GM19238 (cell line): ENCODE measurements around the gene FAM47E.
"Not testable (repeated sequence)": the region's sequence is repeated elsewhere in the genome, so short reads cannot be mapped to it uniquely, and the experiment has no call there.

Source experiments
- DNase-seq: peaks from one replicate; pipeline ENCODE4 v3.0.0; 2011; ENCODE audit warnings: low spot score; ENCODE audit not compliant: insufficient read length

Gene FAM47E

DNA sequence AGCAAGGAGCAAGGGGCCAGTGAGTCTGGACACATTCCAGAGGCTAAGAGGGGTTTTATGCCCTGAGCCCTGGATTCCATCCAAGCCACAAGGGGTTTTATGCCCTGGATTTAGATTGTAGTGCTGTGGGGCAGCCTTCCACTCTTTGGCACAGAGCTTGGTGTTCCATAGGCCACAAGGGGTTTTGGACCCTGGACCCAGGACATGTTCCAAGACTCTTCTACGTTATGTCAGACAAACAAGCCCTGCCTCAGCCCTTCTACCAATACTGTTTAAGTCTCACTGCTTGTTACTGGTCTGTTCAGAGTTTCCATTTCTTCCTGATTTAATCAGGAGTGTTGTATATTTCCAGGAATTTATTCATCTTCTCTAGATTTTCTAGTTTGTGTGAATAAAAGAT lies 25.1 kb upstream of the FAM47E start:
- no peak for DNase-seq

DNA sequence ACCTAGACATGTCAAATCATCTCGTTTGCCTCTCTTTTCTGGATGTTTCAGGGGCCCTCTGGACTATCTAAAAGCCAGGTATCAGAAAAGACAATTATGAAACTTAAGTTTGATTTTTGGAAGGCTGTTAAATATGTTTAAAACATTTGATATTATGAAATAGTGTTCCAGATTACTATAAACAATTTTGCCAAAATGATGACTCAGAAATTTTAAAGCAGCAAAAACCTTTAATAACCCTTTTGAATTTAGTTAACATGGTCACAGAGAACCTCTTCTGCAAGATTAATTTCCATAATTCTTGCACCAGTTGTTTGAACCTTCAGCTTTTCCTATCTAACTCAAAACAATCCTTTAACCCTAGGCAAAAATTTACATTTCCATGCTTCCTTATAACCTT lies 18.8 kb upstream of the FAM47E start:
- DNase-seq: no peak

DNA sequence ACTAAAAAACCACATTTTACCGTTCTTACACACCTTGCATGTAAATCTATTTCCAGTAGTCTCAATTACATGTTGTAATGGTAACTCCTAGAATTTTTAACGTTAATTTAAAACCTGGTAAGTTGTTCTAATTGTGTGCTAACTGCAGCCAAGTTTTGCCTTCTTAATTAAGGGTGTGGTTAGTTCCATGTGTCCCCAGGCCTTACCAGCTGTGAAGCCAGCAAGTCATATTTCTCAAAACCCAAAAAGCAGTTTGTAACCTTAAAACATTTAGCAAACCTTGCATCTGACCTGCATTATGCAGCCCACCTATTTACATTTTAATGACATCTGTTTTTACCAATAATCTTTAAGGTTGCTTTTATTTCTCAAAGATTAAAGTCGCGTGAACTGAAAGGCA lies 18.4 kb upstream of the FAM47E start:
- no peak for DNase-seq

DNA sequence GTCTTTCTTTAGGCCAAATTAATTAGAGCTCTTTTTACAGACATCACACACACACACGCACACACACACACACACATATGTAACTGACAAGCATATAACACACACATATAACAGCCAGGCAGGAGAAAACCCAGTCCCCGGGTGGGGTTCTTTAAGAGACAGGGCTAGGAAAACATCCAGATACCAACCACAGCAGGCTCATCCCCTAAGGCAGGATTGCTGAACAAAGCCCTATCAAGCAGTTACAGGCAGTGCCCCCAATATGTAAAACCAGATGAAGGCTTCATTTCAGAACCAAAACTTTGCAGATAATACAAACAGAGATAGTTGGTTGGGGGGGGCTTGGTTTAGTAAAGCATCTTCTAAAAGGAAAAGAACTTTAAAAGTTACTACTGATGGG lies 18.0 kb upstream of the FAM47E start:
- no peak for DNase-seq

DNA sequence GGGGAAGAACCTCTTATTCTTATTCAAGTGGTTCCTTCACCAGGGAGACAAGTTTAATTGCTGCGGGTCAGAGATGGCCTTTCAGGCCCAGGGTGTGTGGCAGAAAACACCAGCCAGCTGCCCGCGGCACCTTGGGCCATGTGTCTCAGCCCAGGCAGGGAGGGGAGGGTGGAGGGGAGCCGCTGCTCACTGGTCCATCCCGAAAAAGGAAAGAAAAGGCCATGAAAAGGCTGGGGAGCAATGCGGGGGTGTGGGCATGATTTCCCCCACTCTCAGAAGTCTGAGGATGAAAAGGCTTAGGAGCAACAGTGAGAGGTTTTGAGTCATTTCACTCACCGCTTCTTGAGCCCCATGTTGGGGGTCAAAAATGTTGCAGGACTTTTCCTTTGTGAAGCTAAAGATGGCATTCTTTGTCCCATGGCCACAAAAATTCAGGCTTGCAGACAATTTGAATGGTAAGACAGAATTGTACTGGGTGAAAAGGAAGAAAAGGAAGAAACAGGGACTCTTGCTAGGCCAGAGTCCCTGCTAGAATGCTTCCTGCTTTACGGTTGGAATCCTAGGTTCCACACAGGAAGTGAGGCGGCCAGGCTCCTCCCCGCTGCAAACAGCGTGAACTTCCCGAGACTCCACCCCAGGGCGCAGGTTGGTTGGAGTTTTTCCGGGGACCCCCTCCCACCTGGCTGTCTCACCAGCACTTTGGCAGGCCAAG lies 17.4 kb upstream of the FAM47E start:
- no peak for DNase-seq

DNA sequence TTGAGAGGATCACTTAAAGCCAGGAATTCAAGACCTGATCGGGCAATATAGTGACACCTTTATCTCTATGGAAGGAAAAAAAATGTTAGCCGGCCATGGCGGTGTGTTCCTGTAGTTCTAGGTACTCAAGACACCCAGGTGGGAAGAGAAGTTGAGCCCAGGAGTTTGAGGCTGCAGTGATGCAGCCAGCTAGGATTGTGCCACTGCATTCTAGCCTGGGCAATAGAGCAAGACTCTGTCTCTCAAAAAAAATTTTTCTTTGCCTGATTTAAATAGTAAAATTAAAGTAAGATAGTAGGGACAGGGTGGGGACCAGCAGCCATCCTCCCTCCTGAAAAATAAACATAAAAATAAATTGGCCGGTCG lies 16.9 kb upstream of the FAM47E start:
- DNase-seq: no peak

DNA sequence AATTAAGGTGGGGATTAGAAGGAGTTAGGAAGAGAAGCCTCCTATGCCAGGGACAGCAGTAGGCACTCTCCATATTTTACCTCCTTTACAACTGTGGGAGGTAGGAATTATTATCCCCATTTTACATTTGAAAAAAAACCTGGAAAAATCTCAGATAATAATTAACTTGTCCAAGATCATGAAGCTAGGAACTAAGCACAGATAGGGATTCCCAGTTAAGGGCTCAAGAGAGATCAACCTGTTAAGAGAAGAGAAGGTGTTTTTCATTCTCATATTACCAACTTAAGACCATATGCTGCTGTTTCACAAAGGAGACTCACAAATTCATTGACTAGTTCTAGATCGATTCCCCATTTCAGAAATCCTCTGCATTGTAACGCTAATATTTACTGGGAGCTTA lies 16.1 kb upstream of the FAM47E start:
- DNase-seq: no peak

DNA sequence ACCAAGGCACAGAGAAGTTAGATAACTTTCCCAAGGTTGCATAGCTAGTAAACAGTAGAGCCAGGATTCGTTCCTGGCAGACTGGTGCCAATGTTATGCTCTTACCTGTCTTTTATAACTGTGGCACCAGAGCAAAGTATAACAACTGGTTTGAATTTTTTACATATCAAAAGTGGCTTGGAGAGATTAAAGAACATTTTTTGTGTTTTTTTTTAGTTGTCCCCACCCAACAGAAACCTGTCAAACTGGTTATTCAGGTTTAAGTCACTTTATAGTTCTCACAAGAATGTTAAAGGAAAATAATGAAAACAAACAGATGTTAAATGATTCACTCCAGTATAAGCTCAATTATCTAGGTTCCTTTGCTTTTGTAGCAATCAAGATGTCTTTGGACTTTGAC lies 15.6 kb upstream of the FAM47E start:
- no peak for DNase-seq

DNA sequence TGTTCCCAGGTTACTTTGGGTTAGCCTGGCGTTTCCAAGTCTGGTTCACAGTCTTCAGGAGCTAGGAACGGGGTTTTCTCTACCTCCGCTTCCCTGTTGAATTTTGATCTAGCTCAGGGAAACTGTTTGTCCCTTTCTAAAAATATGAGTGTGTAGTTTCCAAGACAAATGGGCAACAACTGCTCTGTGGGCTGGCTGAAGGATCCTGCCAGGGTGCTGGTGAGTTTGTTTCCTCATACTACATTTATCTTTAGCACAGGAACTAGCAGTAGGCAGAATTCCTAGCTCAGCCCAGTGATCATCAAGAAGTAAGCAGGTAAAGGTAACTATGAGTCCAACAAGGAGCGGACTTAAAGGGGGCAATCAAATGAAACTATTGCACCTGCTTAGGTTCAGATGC lies 13.3 kb upstream of the FAM47E start:
- DNase-seq: no peak

DNA sequence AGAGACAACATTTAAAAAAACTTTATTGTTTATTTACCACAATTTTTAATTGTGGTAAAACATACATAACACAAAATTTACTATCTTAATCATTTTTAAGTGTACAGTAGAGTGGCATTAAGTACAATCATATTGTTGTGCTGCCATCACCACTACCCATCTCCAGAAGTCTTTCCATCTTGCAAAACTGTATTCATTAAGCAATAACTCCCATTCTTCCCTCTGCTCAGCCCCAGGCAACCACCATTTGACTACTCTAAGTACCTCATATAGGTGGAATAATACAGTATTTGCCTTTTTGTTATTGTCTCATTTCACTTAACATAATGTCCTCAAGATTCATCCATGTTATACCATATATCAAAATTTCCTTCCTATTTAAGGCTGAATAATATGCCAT lies 12.8 kb upstream of the FAM47E start:
- no peak for DNase-seq

DNA sequence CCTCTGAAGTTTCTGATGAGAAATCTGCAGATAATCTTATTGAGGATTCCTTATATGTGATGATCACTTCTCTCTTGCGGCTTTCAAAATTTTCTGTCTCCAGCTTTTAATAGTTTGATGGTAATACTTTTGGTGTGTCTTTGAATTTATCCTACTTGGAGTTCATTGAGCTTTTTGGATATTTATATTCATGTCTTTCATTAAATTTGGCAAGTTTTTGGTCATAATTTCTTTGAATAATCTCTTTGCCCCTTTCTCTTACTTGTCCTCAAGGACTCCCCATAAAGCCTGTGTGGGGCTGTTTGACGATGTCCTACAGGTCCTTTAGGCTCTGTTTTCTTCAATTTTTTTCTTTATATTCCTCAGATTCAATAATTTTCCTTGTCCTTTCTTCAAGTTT lies 11.3 kb upstream of the FAM47E start:
- DNase-seq: no peak

DNA sequence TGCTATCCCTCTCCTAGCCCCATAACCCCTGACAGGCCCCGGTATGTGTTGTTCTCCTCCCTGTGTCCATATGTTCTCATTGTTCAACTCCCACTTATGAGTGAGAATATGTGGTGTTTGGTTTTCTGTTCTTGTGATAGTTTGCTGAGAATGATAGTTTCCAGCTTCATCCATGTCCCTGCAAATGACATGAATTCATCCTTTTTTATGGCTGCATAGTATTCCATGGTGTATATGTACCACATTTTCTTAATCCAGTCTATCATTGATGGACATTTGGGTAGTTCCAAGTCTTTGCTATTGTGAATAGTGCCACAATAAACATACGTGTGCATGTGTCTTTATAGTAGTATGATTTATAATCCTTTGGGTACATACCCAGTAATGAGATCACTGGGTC lies 7.6 kb upstream of the FAM47E start:
- DNase-seq: not testable (repeated sequence)

DNA sequence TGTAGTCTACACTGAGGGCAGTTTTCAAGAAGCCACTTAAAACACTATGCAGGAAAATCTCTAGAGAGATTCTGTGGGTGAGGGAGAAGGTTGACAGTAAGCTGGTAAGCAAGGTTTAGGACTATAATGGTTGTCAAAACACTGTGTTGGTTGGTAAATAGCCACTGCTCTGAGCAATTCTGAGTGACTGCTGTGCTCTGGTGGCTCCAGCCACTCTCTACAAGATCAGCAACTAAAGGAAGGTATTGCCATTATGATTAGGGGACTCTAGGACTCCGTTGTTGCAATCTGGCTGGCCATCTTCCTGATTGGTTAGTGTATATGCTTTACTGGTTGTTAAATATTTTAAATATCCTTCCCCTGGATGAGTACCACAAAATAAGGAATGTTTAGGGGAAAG lies 5.5 kb upstream of the FAM47E start:
- no peak for DNase-seq

DNA sequence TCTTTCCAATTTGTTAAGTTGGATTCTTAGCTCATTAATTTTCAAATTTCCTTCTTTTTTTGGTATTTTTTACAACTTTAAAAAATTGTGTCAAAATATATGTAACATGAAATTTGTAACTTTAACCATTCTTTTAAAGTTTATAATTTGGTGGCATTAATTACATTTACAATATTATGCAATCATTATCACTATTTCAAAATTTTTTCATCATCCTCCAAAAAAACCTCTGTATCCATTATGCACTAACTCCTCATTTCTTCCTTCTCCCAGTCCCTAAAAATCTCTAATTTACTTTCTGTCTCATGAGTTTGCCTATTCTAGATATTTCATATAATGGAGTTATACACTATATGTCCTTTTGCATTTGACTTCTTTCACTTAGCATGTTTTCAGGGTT lies 4.7 kb upstream of the FAM47E start:
- DNase-seq: no peak

DNA sequence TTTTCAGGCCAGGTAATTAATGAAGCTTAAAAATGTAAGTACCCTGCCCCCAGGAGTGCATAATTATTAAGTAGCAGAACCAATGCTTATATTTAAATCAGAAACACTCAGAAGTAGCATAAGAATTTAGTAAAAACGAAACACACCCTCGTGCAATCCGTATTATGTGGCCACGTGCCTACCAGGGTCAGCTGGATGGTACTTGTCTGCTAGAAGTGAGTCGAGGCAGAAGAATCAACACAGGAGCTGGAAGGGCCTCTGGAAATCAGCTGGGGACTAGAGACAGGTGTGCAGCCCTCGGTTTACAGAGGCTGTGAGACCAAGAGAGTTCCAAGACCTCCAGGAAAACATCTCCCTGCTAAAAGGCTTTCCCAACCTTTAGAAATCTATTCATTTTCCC lies 559 bp upstream of the FAM47E start:
- DNase-seq: no peak

DNA sequence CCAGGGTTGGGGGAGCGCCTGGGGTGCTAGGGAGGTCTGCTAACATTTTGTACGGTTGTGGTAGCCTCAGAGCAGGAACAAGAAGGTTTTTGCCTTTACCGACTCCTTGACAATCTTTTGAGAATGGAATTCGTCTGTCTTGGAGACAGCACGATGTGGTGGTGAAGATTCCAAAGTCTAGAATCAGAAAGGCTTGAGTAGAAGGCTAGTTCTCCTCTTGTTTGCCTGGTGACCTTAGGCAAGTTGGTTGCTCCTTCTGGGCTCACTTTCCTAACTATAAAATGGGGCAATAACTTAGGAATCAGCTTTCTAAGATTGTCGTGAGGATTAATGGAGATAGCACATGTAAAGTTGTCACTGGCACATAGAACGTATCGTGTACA lies 741 bp downstream of the FAM47E start:
- DNase-seq: no peak

DNA sequence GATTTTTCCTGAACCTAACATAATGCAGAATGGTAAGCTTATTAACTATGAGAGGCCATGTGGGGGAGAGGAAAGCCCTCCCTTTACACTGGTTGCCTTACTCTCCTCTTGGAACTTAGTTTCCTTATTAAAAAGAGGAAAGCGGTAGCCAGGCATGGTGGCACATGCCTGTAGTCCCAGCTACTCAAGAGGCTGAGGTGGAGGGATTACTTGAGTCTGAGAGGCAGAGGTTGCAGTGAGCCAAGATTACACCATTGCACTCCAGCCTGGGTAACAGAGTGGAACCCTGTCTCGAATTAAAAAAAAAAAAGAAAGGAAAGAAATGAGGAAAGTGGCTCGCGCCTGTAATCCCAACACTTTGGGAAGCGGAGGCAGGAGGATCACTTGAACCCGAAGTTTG lies 2.0 kb downstream of the FAM47E start:
- DNase-seq: no peak

DNA sequence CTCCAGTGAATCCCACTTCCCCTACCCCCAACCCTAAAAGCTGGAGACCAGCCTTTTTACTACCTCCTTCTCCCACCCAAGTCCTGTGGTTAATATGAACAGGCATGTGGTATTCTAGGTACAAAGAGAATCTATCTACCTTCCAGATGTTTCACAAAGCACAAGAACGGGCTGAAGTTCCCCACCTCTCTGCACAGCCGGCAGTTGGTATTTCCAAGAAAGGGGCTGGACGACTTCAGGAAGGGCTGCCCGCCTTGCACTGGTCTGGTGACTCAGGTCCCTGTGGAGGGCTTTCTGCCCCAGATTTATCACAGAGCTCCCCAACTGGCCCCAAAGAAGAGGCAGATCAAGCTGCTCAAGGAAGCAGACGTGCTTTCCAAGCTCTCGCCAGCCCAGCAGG lies 4.5 kb downstream of the FAM47E start:
- DNase-seq: no peak

DNA sequence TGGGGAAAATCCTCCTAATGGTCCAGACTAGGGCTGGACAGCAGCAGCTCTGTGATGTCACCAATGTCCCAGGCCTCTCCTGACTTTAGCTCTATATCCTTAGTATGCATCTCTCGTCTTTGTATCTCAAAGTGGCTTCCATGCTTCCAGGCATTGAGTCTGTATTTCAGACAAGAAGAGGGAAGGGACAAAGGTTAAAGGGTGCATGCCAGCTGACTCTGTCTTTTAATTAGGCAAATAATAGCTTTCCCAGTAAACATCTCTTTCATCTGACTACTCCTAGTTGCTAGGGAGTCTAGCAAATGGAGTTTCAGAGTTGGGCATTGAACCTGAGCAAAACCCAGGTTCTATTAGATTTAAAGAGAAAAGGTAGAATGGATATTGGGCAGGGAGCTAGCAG lies 5.4 kb downstream of the FAM47E start:
- no peak for DNase-seq

DNA sequence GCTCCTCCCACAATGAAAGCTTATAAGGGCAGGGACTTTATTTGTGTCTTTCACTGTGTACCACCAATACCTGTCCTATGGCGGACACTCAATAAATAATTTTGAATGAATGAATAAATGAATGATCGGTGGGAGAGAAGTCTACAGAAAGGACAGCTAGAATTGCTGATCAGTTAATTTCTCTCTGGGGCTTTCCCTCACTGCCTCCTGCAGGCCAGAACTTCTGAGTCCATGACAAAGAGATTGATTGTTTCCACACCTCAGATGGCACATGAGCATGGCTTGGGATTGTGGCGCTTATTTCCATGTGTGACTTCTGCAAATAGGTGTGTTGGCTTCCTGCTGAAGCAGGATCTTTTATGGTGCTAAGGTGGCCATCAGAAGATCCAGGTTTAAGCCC lies 6.3 kb downstream of the FAM47E start:
- DNase-seq: no peak

DNA sequence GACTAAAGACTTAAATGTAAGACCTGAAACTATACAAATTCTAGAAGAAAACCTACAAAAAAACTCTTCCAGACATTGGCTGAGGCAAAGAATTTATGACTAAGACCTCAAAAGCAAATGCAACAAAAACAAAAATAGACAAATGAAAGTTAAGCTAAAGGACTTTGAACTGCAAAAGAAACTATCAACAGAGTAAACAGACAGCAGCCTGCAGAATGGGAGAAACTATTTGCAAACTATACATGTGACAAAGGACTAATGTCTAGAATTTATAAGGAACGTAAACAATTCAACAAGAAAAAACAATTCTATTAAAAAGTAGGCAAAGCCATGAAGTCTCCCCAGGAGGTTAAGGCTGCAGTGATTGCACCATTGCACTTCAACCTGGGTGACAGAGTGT lies 9.1 kb downstream of the FAM47E start:
- DNase-seq: no peak

DNA sequence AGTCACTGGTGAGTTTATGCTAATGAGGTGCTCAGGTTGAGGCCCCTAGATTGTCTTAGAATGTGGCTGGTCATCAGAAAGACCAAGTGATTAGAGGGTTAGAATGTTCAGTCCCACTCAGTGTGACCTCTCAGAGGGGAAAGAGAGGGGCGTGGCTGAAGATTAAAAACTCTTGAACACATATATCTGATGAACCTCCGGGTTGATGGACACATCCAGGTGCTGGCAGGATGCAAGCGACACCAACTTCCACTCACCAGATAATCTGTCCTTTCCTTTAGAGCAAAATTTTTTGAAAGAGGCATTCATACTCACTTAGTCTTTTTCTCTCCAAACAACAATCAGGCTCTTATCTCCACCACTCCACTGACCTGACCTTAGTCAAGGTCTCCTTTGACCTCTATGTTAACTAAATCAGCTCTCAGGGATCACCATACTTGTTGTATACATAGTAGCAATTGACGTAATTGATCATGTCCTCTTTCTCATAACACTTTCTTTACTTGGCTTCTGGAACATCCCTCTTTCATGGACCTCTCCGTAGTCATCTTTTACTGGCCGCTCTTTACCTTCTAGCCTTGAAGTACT lies 14.2 kb downstream of the FAM47E start:
- no peak for DNase-seq

DNA sequence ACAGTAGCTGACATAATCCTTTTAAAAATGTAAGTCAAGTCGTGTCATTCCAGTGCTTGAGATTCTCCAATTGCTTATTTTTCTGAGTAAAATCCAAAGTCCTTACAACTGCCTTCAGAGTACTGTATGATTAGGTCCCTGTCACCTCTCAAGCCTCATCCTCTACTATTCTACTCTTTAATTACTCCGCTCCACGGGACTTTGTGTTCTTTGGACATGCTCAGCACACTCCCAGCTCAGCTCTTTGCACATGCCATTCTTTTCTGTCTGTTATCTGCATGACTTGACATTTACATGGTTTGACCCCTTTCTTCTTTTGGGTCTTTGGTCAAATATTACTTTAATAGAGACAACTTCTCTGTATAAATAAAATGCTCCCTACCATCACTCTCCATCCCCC lies 15.1 kb downstream of the FAM47E start:
- DNase-seq: no peak

DNA sequence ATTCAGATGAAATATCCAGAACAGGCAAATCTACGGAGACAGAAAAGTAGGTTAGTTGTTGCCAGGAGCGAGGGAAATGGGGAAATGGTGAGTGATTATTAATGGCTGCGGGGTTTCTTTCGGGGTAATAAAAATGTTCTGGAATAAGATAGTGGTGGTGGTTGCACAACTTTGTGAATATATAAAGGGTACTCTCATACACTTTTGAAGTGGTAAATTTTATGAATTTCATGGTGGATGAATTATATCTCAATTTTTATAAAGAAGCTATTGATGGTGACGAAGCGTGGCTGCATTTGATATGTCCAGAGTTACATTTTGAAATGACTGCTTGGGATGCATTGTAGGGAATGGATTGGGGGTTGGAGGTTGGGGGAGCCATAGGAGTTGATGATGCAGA lies 16.3 kb downstream of the FAM47E start:
- no peak for DNase-seq
